HFF-Myc (cell line): Measurements from ENCODE around the gene ZNF280A.

Source experiments
- DNase-seq: peaks from one replicate; pipeline ENCODE4 v3.0.0-alpha.2; 2011; ENCODE audit warnings: low read depth; ENCODE audit errors: extremely low read depth
- H3K4me3 ChIP-seq: replicated peaks from 2 replicates; pipeline ENCODE4 v1.5.1; 2011; ENCODE audit warnings: low read depth, mild to moderate bottlenecking, control low read depth, low read length
- TF ChIP-seq, protein P1 (sequence below): IDR thresholded peaks from 2 replicates; pipeline ENCODE4 v1.5.1; 2012; ENCODE audit warnings: mild to moderate bottlenecking, low read depth, low read length, control low read depth; ENCODE audit errors: missing control alignments

The ZNF280A gene

DNA sequence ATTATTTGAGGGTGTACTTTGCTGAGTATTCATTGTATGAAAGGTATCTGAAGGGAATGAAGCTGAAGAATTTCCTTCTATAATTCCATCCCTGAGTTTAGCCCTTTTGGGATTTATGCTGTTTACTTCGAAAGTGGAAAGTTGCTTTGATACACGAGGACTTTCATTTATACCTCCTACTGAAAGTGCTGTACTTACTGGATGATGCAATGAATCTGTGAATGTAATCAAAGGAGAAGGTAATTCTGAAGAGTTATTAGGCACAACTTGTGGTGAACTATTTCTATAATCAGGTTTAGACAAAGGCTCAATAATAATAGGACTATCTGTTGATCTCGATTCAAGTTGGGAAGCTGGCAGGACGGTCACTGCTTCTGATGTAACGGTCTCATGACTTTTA, 31.3 kb downstream of the ZNF280A start:
- TF ChIP-seq, protein P1, sequence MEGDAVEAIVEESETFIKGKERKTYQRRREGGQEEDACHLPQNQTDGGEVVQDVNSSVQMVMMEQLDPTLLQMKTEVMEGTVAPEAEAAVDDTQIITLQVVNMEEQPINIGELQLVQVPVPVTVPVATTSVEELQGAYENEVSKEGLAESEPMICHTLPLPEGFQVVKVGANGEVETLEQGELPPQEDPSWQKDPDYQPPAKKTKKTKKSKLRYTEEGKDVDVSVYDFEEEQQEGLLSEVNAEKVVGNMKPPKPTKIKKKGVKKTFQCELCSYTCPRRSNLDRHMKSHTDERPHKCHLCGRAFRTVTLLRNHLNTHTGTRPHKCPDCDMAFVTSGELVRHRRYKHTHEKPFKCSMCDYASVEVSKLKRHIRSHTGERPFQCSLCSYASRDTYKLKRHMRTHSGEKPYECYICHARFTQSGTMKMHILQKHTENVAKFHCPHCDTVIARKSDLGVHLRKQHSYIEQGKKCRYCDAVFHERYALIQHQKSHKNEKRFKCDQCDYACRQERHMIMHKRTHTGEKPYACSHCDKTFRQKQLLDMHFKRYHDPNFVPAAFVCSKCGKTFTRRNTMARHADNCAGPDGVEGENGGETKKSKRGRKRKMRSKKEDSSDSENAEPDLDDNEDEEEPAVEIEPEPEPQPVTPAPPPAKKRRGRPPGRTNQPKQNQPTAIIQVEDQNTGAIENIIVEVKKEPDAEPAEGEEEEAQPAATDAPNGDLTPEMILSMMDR, result no peak
- no peak overlapping the region for H3K4me3 ChIP-seq
- no peak for DNase-seq

DNA sequence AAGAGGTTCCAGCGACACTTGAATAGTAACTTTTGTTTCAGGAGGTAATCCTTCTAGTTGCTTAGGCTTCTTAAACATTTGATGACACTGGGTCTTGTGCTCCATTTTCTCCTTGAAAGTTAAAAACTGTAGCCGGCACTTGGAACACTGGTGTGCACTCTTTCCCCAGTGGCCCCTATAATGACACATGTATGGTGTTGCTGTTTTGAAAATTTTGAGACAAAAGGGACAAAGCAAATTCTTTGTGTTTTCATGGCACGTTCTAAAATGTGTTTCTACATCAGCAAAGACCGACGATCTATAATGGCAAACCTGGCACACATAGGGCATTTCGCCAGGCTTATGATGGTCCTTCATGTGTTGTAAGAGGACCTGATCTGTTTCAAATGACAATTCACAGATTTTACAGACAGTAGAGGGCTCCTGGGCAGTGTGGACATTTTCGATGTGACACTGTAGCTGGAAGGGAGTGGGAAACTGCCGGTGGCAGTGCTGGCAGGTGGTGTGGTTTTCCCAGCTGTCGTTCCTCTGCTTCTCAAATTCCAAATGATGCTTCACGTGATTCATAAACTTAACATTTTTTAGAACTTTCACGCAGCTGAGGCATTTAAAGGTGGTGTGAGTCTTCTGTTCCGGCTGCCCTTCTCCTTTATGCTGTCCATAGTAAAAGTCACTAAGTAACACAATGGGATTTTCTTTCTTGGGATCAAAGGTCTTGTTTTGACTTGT, 32.0 kb downstream of the ZNF280A start:
- H3K4me3 ChIP-seq, result no peak overlapping the region
- no peak for DNase-seq
- TF ChIP-seq, protein P1, result no peak

- no peak overlapping the region for H3K4me3 ChIP-seq
- DNase-seq, result no peak
- TF ChIP-seq, protein P1, result no peak
Measured at GRCh38 chr22:22487059-22487458, 33.0 kb downstream of the ZNF280A start.

- H3K4me3 ChIP-seq, result no peak overlapping the region
- TF ChIP-seq, protein P1, result no peak
- DNase-seq, result no peak
Measured at GRCh38 chr22:22486132-22486899, 33.8 kb downstream of the ZNF280A start.

GRCh38 chr22:22485524-22485923, 34.5 kb downstream of the ZNF280A start:
- TF ChIP-seq, protein P1, result no peak
- DNase-seq, result no peak
- H3K4me3 ChIP-seq, result no peak overlapping the region

- TF ChIP-seq, protein P1, result no peak
- DNase-seq, result no peak
- H3K4me3 ChIP-seq, result no peak overlapping the region
Measured at GRCh38 chr22:22484023-22484422, 36.0 kb downstream of the ZNF280A start.
